Karpas-422 (cell line): ENCODE results near the gene SP4. TPM values are rescaled to one million over a fixed set of nuclear protein-coding genes. Genes with fewer than 3 reads are reported as not detected.

ENCODE experiments used
- DNase-seq: peaks from one replicate; pipeline ENCODE4 v3.0.0-alpha.2; 2015
- H2AFZ ChIP-seq: fragments of 200-600 bp; sonication (generic); 2 replicates; pipeline ENCODE4 v1.6.1; 2014; ENCODE audit warnings: antibody characterized with exemption, low read length, mixed read lengths
- H3K27ac ChIP-seq: fragments of 200-600 bp; sonication (generic); 2 replicates; pipeline ENCODE4 v1.5.1; 2014; ENCODE audit warnings: mild to moderate bottlenecking, low read length, moderate library complexity
- H3K27me3 ChIP-seq: fragments of 200-600 bp; sonication (generic); 2 replicates; pipeline ENCODE4 v1.6.1; 2014; ENCODE audit warnings: low read length, mixed read lengths
- H3K36me3 ChIP-seq: fragments of 200-600 bp; sonication (generic); 2 replicates; pipeline ENCODE4 v1.6.1; 2014; ENCODE audit warnings: low read length, mixed read lengths; ENCODE audit not compliant: insufficient read depth
- H3K4me1 ChIP-seq: fragments of 200-600 bp; sonication (generic); 2 replicates; pipeline ENCODE4 v1.6.1; 2014; ENCODE audit warnings: mild to moderate bottlenecking, low read length, mixed read lengths
- H3K4me2 ChIP-seq: fragments of 200-600 bp; sonication (generic); 2 replicates; pipeline ENCODE4 v1.6.1; 2014; ENCODE audit warnings: low read length, low read depth, mild to moderate bottlenecking; ENCODE audit not compliant: poor library complexity, severe bottlenecking
- H3K4me3 ChIP-seq: fragments of 200-600 bp; sonication (generic); 2 replicates; pipeline ENCODE4 v1.5.1; 2014; ENCODE audit warnings: mild to moderate bottlenecking, antibody characterized with exemption, low read length, mixed read lengths
- H3K79me2 ChIP-seq: fragments of 200-600 bp; sonication (generic); 2 replicates; pipeline ENCODE4 v1.6.1; 2014; ENCODE audit warnings: mild to moderate bottlenecking, low read length, mixed read lengths
- H3K9ac ChIP-seq: fragments of 200-600 bp; sonication (generic); 2 replicates; pipeline ENCODE4 v1.6.0; 2014; ENCODE audit warnings: low read length
- H3K9me2 ChIP-seq: fragments of 200-600 bp; sonication (generic), shearing (Covaris generic); replicated peaks from 2 replicates; pipeline ENCODE4 v1.6.0; 2014; ENCODE audit warnings: mild to moderate bottlenecking, low read length, moderate library complexity; ENCODE audit not compliant: insufficient read depth
- H3K9me3 ChIP-seq: fragments of 300-700, 200-600 bp; sonication (generic); 2 replicates; pipeline ENCODE4 v1.6.1; 2014; ENCODE audit warnings: low read length, mixed read lengths
- H4K20me1 ChIP-seq: fragments of 200-600 bp; sonication (generic); 2 replicates; pipeline ENCODE4 v1.6.1; 2014; ENCODE audit warnings: mild to moderate bottlenecking, antibody characterized with exemption, low read length, low read depth; ENCODE audit not compliant: insufficient read depth
- total RNA-seq: library from RNA; depleted of rRNA; stranded (reverse); fragments of >200 nt; shearing (Covaris generic); gene quantifications from 2 replicates; pipeline ENCODE4 v1.2.3, GENCODE V29; 2014; ENCODE audit warnings: low replicate concordance

The SP4 gene
- total RNA-seq, 1 experiment from 2014 or later: 33.4 TPM

DNA sequence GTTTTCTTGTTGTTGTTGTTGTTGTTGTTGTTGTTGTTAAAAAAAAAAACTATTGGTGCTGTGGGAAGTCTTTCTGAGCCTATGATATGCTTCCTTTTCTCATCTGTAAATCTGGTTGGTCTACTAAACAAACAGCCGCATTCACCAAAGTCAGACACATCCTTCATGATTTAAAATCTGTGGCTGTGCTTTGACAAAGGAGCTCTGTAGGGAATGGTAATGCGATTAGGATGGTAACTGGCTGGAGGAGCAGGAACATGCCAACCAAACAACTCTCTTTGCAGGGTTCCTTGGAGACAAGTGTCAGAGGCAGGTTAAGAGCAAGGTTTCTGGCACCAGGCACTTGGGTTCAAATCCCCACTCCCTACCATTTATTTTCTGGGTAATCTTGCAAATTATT, 14.9 kb upstream of the SP4 start:
- H4K20me1 ChIP-seq: no peaks in the 10 kb centered on the region
- no peaks in the 10 kb centered on the region for H3K27me3 ChIP-seq
- H3K27ac ChIP-seq: no peak overlapping the region
- H3K4me3 ChIP-seq: no peak overlapping the region
- H3K9me2 ChIP-seq: no peaks in the 10 kb centered on the region
- no peaks in the 10 kb centered on the region for H3K79me2 ChIP-seq
- no peak overlapping the region for H3K4me2 ChIP-seq
- H2AFZ ChIP-seq: no peak overlapping the region
- no peaks in the 10 kb centered on the region for H3K36me3 ChIP-seq
- peaks cover 5% of the 10 kb centered on the region for H3K4me1 ChIP-seq
- no peak overlapping the region for H3K9ac ChIP-seq
- DNase-seq: no peak
- no peaks in the 10 kb centered on the region for H3K9me3 ChIP-seq

DNA sequence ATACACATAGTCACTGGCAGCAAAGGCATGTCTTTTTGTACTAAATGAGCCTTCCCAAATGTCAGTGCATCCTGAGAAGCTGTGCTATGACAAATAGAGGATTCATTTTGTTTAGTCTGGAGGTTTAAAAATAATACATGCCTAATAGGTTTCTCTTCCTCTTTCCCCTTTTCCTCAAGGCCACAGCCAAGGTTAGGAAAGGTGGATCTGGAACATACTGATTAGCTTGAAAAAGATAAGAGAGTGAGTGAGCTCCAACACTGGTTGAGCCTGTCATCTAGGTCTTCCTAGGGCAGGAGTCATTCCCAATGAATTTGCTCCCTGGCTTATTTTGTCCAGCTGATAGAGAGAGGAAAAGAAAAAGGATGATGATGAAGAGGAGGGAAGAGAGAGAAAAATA, 14.4 kb upstream of the SP4 start:
- Histone ChIP-seq H3K79me2 (no peaks in the 10 kb centered on the region), H3K27me3 (no peaks in the 10 kb centered on the region), H3K9me3 (no peaks in the 10 kb centered on the region), H3K27ac (no peak overlapping the region), H3K36me3 (no peaks in the 10 kb centered on the region), H3K9ac (no peak overlapping the region), H3K9me2 (no peaks in the 10 kb centered on the region), H2AFZ (no peak overlapping the region), H3K4me2 (no peak overlapping the region), H3K4me3 (no peak overlapping the region), H3K4me1 (peaks cover 5% of the 10 kb centered on the region), H4K20me1 (no peaks in the 10 kb centered on the region)
- no peak for DNase-seq

DNA sequence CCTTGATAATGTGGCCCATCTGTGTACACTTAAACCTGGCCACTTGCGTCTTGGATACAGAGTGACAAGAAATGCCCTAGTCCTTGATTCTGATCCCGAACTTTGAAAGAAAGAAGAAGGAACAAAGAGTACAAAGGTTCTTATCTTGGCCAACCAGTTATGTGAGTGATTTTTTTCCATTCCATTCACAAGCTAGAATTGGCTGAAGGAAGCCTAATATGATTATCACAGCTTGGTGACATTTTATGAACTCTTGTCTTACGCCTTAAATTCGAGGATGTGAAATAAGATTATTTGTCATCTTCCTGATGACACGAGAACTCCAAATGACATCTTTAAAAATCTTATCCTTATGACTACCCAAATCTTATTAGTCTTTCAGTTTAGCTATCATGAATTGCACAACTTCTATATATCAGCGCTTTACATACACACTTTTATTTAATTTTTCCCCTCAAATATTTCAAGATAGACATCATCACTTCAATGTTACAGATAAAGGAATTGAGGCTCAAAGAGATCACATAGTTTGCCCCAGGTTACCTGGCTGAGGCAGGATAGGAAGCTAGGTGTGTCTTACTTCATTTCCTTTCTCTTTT, 13.0 kb upstream of the SP4 start:
- Histone ChIP-seq H3K79me2 (no peaks in the 10 kb centered on the region), H3K9ac (no peak overlapping the region), H3K36me3 (no peaks in the 10 kb centered on the region), H3K27ac (no peak overlapping the region), H3K9me2 (no peaks in the 10 kb centered on the region), H3K9me3 (no peaks in the 10 kb centered on the region), H3K4me2 (no peak overlapping the region), H3K27me3 (no peaks in the 10 kb centered on the region), H2AFZ (no peak overlapping the region), H3K4me1 (peaks cover 5% of the 10 kb centered on the region), H4K20me1 (no peaks in the 10 kb centered on the region), H3K4me3 (no peak overlapping the region)
- DNase-seq: no peak

DNA sequence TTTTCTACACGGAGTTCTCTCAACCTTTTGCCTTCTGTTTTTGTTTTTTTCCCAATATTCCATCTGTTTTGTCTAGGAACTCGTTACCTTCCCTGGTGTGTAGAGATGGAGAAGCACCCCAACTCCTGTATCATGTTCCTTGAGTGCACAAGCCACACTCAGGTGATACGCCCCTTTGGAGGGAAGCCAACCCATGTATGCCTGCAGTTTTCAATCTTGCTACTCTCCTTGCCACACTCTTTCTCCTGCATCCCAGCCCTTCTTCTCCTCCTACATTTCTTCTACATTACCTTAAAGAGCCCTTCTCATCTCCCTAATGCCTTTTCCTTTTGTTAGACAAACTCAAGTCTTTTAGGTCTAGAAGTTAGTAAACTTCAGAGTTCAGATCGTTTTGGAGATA, 10.2 kb upstream of the SP4 start:
- Histone ChIP-seq H4K20me1 (no peaks in the 10 kb centered on the region), H3K9me2 (no peaks in the 10 kb centered on the region), H3K4me3 (no peak overlapping the region), H3K9me3 (no peaks in the 10 kb centered on the region), H3K27ac (no peak overlapping the region), H3K79me2 (no peaks in the 10 kb centered on the region), H3K36me3 (no peaks in the 10 kb centered on the region), H2AFZ (no peak overlapping the region), H3K4me2 (no peak overlapping the region), H3K27me3 (no peaks in the 10 kb centered on the region), H3K9ac (no peak overlapping the region), H3K4me1 (no peaks in the 10 kb centered on the region)
- DNase-seq: no peak

DNA sequence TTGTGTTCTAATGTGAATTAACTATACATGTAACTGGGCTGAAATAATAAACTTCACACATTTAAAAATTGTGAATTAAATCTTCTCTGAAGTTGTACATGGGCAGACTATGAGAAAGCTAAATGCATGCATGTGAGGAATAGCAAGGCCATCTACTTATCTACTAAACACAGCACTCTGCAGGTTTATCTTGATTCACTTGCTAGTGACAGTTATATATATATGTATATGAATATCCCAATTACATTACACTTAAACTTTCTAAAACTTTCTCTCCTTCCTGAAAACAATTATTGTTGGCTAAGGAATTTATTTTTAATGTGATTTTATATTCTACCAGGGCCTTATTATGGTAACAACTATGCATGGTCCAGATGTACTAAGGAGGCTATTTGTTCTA, 5.1 kb upstream of the SP4 start:
- no peaks in the 10 kb centered on the region for H3K9me3 ChIP-seq
- no peak overlapping the region for H3K4me2 ChIP-seq
- peaks cover 10% of the 10 kb centered on the region for H3K4me1 ChIP-seq
- no peaks in the 10 kb centered on the region for H3K9me2 ChIP-seq
- no peak for DNase-seq
- no peak overlapping the region for H3K4me3 ChIP-seq
- no peaks in the 10 kb centered on the region for H3K79me2 ChIP-seq
- no peaks in the 10 kb centered on the region for H3K27me3 ChIP-seq
- no peak overlapping the region for H2AFZ ChIP-seq
- H3K9ac ChIP-seq: no peak overlapping the region
- H3K36me3 ChIP-seq: no peaks in the 10 kb centered on the region
- H4K20me1 ChIP-seq: no peaks in the 10 kb centered on the region
- H3K27ac ChIP-seq: no peak overlapping the region

DNA sequence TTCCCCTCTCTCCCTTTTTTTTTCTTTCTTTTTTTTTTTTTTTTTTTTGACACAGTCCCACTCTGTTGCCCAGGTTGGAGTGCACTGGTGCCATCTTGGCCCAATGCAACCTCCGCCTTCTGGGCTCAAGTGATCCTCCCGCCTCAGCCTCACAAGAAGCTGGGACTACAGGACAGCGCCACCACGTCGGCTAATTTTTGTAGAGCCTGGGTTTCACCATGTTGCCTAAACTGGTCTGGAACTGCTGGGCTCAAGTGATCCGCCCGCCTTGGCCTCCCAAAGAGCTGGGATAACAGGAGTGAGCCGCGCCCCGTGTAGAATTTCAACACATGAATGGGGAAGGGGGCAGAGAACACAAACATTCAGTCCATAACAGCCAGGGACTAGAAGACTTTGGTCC, 2.6 kb upstream of the SP4 start:
- H3K27ac ChIP-seq: no peak overlapping the region
- H3K4me2 ChIP-seq: no peak overlapping the region
- peaks cover 17% of the 10 kb centered on the region; the same call in 1 of the 2 replicates for H3K79me2 ChIP-seq
- no peak overlapping the region for H2AFZ ChIP-seq
- H3K4me1 ChIP-seq: peaks cover 26% of the 10 kb centered on the region
- DNase-seq: no peak
- H3K36me3 ChIP-seq: 0 out of 2 replicates have a peak, but pooled peaks cover 6% of the 10 kb centered on the region
- H3K4me3 ChIP-seq: no peak overlapping the region
- no peaks in the 10 kb centered on the region for H3K9me3 ChIP-seq
- no peak overlapping the region for H3K9ac ChIP-seq
- no peaks in the 10 kb centered on the region for H3K9me2 ChIP-seq
- H4K20me1 ChIP-seq: no peaks in the 10 kb centered on the region
- H3K27me3 ChIP-seq: no peaks in the 10 kb centered on the region

DNA sequence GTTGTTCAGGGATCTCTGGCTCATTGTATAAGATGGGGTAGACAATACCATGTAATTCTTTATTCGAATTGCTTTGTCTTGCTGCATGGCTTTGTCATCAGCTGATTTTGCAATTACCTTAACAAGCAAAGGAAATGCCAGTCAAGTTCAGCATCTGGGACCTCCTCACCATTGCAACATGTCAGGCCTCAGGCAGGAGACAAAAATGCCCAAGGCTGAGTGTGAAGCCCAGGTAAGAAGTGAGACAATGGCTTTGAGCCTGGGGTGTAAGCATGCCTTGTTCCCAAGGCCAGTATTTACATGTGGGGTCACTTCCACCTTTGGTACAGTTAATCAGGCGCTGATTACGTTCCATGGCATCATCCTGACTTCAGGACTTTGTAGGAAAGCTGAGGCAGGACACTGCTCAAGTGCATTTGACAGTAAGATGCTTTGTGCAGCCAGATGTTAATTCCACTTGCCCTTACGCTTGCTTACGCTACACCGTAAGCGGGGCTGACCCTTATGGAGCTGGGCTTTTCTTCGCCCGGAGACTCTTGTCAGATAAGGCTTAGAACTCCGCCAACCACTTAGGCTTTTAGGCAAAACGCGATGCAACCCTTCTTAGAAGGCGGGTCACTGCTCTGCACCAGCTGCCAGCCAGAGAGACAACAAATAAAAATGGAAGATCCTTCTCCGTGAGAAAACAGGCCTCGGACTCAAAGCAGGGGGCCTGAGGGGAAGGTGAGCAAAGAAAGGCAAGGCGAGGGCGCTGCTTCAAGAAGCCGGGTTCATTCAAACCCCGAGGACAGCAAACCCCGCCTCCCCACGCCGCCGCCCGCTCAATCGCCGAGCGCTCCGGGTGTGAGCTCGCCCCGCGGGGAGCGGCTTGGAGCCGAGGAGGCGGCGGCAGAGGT, 1.3 kb upstream of the SP4 start:
- Histone ChIP-seq H3K9ac (peak overlapping the region; percentile 71), H3K9me3 (no peaks in the 10 kb centered on the region), H3K4me1 (peaks cover 38% of the 10 kb centered on the region), H3K36me3 (0 out of 2 replicates have a peak, but pooled peaks cover 6% of the 10 kb centered on the region), H3K4me3 (peak overlapping the region; percentile 71), H3K4me2 (peak overlapping the region; percentile 99), H3K27ac (no peak overlapping the region), H2AFZ (peak overlapping the region; percentile 98), H4K20me1 (no peaks in the 10 kb centered on the region), H3K27me3 (no peaks in the 10 kb centered on the region), H3K9me2 (no peaks in the 10 kb centered on the region), H3K79me2 (peaks cover 29% of the 10 kb centered on the region)
- no peak for DNase-seq

DNA sequence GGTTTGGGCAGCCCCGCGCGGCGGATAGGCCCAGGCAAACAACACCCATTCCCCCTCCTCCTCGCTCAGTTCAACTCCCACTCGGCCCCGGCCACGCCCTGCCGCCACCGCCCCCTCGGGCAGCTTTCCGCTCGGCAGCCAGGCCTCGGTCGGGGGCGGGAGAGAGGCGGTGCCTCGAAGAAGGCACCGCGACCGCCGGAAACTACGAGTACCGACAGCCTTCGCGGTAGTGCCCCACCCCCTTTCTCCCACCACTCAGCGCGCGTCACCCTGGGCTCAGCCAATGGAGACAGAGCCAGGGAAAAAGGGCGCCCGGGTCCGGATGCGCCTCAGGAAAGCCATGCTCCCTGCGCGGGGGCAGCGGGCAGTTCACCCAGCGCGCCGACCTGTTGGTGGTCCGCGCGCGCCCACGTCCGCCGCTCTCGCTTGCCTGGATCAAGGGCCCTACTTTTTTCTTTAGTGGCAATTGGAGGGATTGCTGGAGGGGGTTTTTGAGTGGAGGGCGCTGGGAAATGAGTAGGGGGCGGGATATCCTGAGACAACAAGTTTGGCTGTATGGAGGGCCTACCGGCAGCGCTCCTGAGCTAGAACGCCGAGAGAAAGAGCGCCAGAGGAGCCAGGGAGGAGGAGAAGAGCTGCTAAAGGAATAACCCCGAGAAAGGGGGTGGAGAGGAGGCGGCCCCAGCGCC, 557 bp upstream of the SP4 start:
- Histone ChIP-seq H4K20me1 (no peaks in the 10 kb centered on the region), H3K27me3 (no peaks in the 10 kb centered on the region), H3K4me1 (peaks cover 46% of the 10 kb centered on the region), H3K27ac (peak overlapping the region; percentile 89), H3K36me3 (0 out of 2 replicates have a peak, but pooled peaks cover 6% of the 10 kb centered on the region), H3K79me2 (peaks cover 36% of the 10 kb centered on the region), H3K9me2 (no peaks in the 10 kb centered on the region), H3K9me3 (no peaks in the 10 kb centered on the region), H3K4me2 (peak overlapping the region; percentile 99), H2AFZ (peak overlapping the region; percentile 52; the same call in 1 of the 2 replicates), H3K9ac (peak overlapping the region; percentile 94), H3K4me3 (peak overlapping the region; percentile 85)
- peak; percentile 99 for DNase-seq
